ENCODE results near the gene STEEP1. TPM values are rescaled to one million over a fixed set of nuclear protein-coding genes. Genes with fewer than 3 reads are reported as not detected.

Gene STEEP1
- total and polyA plus RNA-seq, 2 donors (not counting 3 experiments of a cell fraction or from before 2014, with no cell fraction given), result 12.1 to 23.1 TPM

GRCh38 chrX:119573840-119574393 lies 8.7 kb upstream of the STEEP1 start:
- peak overlapping the region; percentile 64 for H3K4me2 ChIP-seq (ENCODE audit: insufficient read depth, low read length)
- ChIA-PET CTCF (interaction anchor here (0.5 to 1.5 kb wide), 5 partner anchors 9 to 306 kb away, joined by 3 to 9 read pairs (median 3); partner anchors contain the start of gene STEEP1), POLR2A (interaction anchor here (0.8 to 1.9 kb wide), 2 partner anchors 9 to 32 kb away, joined by 6 to 9 read pairs; partner anchors contain the start of gene STEEP1)
- H3K79me2 ChIP-seq (ENCODE audit: control insufficient read depth, insufficient read depth, low read length), result peaks cover 10% of the 10 kb centered on the region
- no peaks in the 10 kb centered on the region for H3K9me1 ChIP-seq (replicated peaks; ENCODE audit: control insufficient read depth, extremely low read depth, insufficient read depth, low read length)
- H3K4me1 ChIP-seq (ENCODE audit: control insufficient read depth, extremely low read depth, insufficient read depth, low read length), result peaks cover 10% of the 10 kb centered on the region
- intact Hi-C loops (cut with micrococcal nuclease), result loop anchor here (1.0 to 5.0 kb wide), 6 partner anchors 9 to 727 kb away; partner anchors contain the start of genes NKRF, RPL39 and STEEP1
- FAIRE-seq (peak; percentile 57), DNase-seq (ENCODE audit: low read depth, low spot score) (peak; percentile 57)
- BruUV-seq (replicated peaks), result TSS peak; percentile 22
- peak overlapping the region; percentile 75 to 85 (median 85) for H3K4me3 ChIP-seq (replicated peaks in 1 of 3; ENCODE audit: insufficient read depth in 1 of 3, low read depth in 1 of 3, low read length in 3 of 3)
- H3K27me3 ChIP-seq (ENCODE audit: control insufficient read depth in 2 of 2, insufficient read depth in 2 of 2, low read length in 2 of 2), result no peaks in the 10 kb centered on the region
- peak overlapping the region; percentile 71 for H3K27ac ChIP-seq (ENCODE audit: insufficient read depth, low read depth, low read length)
- peak overlapping the region; percentile 66 for H2AFZ ChIP-seq (ENCODE audit: low read depth, low read length)
- dilution Hi-C loops (cut with MboI; ENCODE audit: extremely low pct_ligation_motif_present, low sequenced_read_pairs), result no loop called here
- no peaks in the 10 kb centered on the region for H4K20me1 ChIP-seq (replicated peaks; ENCODE audit: control insufficient read depth, extremely low read depth, insufficient read depth, low read length)
- no peaks in the 10 kb centered on the region for H3K9me3 ChIP-seq (replicated peaks; ENCODE audit: control insufficient read depth, insufficient read depth, low read length)
- no peaks in the 10 kb centered on the region for H3K36me3 ChIP-seq (ENCODE audit: control insufficient read depth in 2 of 2, extremely low read depth in 1 of 2, insufficient read depth in 2 of 2, low read length in 2 of 2)
- TF ChIP-seq JUN (IDR thresholded peaks at IDR 0.05; ENCODE audit: borderline replicate concordance, insufficient read depth, insufficient read length, low read depth) (no peak), GATA2 (IDR thresholded peaks at IDR 0.05; ENCODE audit: insufficient read depth, insufficient read length, low read depth, low read length) (no peak), MAX (IDR thresholded peaks at IDR 0.05; ENCODE audit: insufficient read depth, insufficient read length) (no peak), FOS (IDR thresholded peaks at IDR 0.05; ENCODE audit: borderline replicate concordance, insufficient read depth, low read length) (no peak), EZH2 (IDR thresholded peaks at IDR 0.05; ENCODE audit: borderline replicate concordance, low read depth, low read length, severe bottlenecking) (no peak), POLR2AphosphoS5 (IDR thresholded peaks at IDR 0.05; ENCODE audit: insufficient read depth, low read depth, low read length) (no peak)
- H3K9ac ChIP-seq (replicated peaks; ENCODE audit: extremely low read depth, insufficient read depth, low read length), result peak overlapping the region; percentile 86

Measured in endothelial cell of umbilical vein (primary cell).